H1 (cell line): ENCODE measurements around the gene RAB32. TPM values are rescaled to one million over a fixed set of nuclear protein-coding genes. Genes with fewer than 3 reads are reported as not detected.

Experiments used
- CTCF ChIA-PET: fragments of 300-600 bp; sonication (Branson Sonifier 250); formaldehyde crosslinking; loops from one replicate; lab custom pipeline; 2021; ENCODE audit not compliant: partially characterized antibody; lab: Charles Lee
- POLR2A ChIA-PET: fragments of 300-600 bp; sonication (Branson Sonifier 250); formaldehyde crosslinking; loops from one replicate; lab custom pipeline; 2021; ENCODE audit warnings: inconsistent platforms; ENCODE audit not compliant: partially characterized antibody; lab: Charles Lee
- DNase-seq, 2 experiments: peaks; one replicate each; pipeline versions ENCODE4 v3.0.0 to v3.0.0-alpha.2; 2010 to 2022; ENCODE audit warnings: low spot score in 2 of 2, low read depth in 1 of 2, mixed read lengths in 1 of 2
- FAIRE-seq: peaks from 2 replicates; lab custom pipeline; 2011; peaks lifted over from hg19 to GRCh38; lab: Jason Lieb, UNC
- H2AFZ ChIP-seq: 2 replicates; pipeline ENCODE4 v1.8.1; 2012; ENCODE audit warnings: low read length, inconsistent platforms
- H2AK5ac ChIP-seq: 2 replicates; pipeline ENCODE4 v1.6.1; 2013; ENCODE audit warnings: low read depth, low read length
- H2BK120ac ChIP-seq: replicated peaks from 2 replicates; pipeline ENCODE3; 2013; ENCODE audit warnings: low read depth, low read length, inconsistent platforms
- H2BK12ac ChIP-seq: 2 replicates; pipeline ENCODE4 v1.6.1; 2013; ENCODE audit warnings: low read depth, low read length
- H2BK15ac ChIP-seq: 2 replicates; pipeline ENCODE4 v1.6.1; 2013; ENCODE audit warnings: low read length
- H2BK20ac ChIP-seq: 2 replicates; pipeline ENCODE4 v1.6.1; 2013; ENCODE audit warnings: low read length
- H2BK5ac ChIP-seq: 2 replicates; pipeline ENCODE4 v1.6.1; 2013; ENCODE audit warnings: low read depth, low read length
- H3K14ac ChIP-seq: 2 replicates; pipeline ENCODE4 v1.6.1; 2013; ENCODE audit warnings: inconsistent platforms; ENCODE audit not compliant: insufficient read length
- H3K18ac ChIP-seq: 2 replicates; pipeline ENCODE4 v1.6.1; 2013; ENCODE audit warnings: low read length; ENCODE audit errors: extremely low read depth
- H3K23ac ChIP-seq: 2 replicates; pipeline ENCODE4 v1.6.1; 2013; ENCODE audit warnings: inconsistent platforms; ENCODE audit not compliant: insufficient read length
- H3K23me2 ChIP-seq: 2 replicates; pipeline ENCODE4 v1.6.1; 2013; ENCODE audit warnings: low read depth, low read length
- H3K27ac ChIP-seq: 2 replicates; pipeline ENCODE4 v1.6.1; 2011; ENCODE audit warnings: low read depth, low read length, inconsistent platforms
- H3K27me3 ChIP-seq, 4 experiments: replicated peaks in 1 of 4; 1 replicate in 1 of 4; 2 replicates in 3 of 4; pipeline versions ENCODE4 v1.6.1 to v1.8.1; 2011 to 2013; ENCODE audit warnings: low read length in 3 of 4, mild to moderate bottlenecking in 3 of 4, inconsistent platforms in 2 of 4, mixed read lengths in 2 of 4, moderate library complexity in 1 of 4; ENCODE audit not compliant: control insufficient read depth in 3 of 4, insufficient read depth in 3 of 4; ENCODE audit errors: extremely low read depth in 1 of 4
- H3K36me3 ChIP-seq, 4 experiments: 2 replicates each; pipeline versions ENCODE4 v1.6.1 to v1.8.1; 2011 to 2013; ENCODE audit warnings: mild to moderate bottlenecking in 4 of 4, low read length in 3 of 4, moderate library complexity in 2 of 4, control low read depth in 1 of 4, inconsistent platforms in 1 of 4; ENCODE audit not compliant: insufficient read depth in 4 of 4, control insufficient read depth in 2 of 4
- H3K4ac ChIP-seq: replicated peaks from 2 replicates; pipeline ENCODE3; 2013; ENCODE audit warnings: low read length, low read depth, mixed read lengths, inconsistent platforms; ENCODE audit not compliant: insufficient read length
- H3K4me1 ChIP-seq, 4 experiments: replicated peaks in 1 of 4; 1 replicate in 1 of 4; 2 replicates in 3 of 4; pipeline versions ENCODE4 v1.6.1 to v1.8.1; 2011 to 2013; ENCODE audit warnings: low read length in 3 of 4, inconsistent platforms in 2 of 4, mixed read lengths in 1 of 4; ENCODE audit not compliant: insufficient read depth in 4 of 4, control insufficient read depth in 3 of 4
- H3K4me2 ChIP-seq, 2 experiments: 2 replicates each; pipeline versions ENCODE4 v1.6.1 to v1.8.1; 2011 to 2013; ENCODE audit warnings: low read depth in 2 of 2, low read length in 2 of 2, control low read depth in 1 of 2, inconsistent platforms in 1 of 2, mild to moderate bottlenecking in 1 of 2; ENCODE audit not compliant: insufficient read depth in 1 of 2
- H3K4me3 ChIP-seq, 4 experiments: fragments of 200-600, 300-600 bp in 1 of 4; sonication (generic), shearing (Covaris generic), sonication (Bioruptor Twin) in 1 of 4; 2 replicates each; pipeline versions ENCODE4 v1.5.1 to v1.8.1; 2011 to 2016; ENCODE audit warnings: low read length in 4 of 4, low read depth in 3 of 4, control low read depth in 2 of 4, inconsistent platforms in 2 of 4, mild to moderate bottlenecking in 2 of 4, mixed read lengths in 1 of 4, moderate library complexity in 1 of 4; ENCODE audit not compliant: insufficient read depth in 2 of 4; ENCODE audit errors: extremely low read depth in 1 of 4
- H3K56ac ChIP-seq: replicated peaks from 2 replicates; pipeline ENCODE3; 2013; ENCODE audit warnings: low read depth, mild to moderate bottlenecking, mixed read lengths, low read length, inconsistent platforms; ENCODE audit not compliant: insufficient read length
- H3K79me1 ChIP-seq: 2 replicates; pipeline ENCODE4 v1.6.1; 2013; ENCODE audit warnings: low read depth, low read length, control low read depth
- H3K79me2 ChIP-seq, 2 experiments: 2 replicates each; pipeline versions ENCODE4 v1.6.1 to v1.8.1; 2012 to 2013; ENCODE audit warnings: low read length in 2 of 2, mild to moderate bottlenecking in 2 of 2, inconsistent platforms in 1 of 2; ENCODE audit not compliant: insufficient read depth in 2 of 2, control insufficient read depth in 1 of 2
- H3K9ac ChIP-seq, 4 experiments: replicated peaks in 1 of 4; 1 replicate in 1 of 4; 2 replicates in 3 of 4; pipeline versions ENCODE4 v1.6.1 to v1.8.1; 2011 to 2013; ENCODE audit warnings: low read depth in 3 of 4, low read length in 3 of 4, control low read depth in 2 of 4, mild to moderate bottlenecking in 2 of 4, moderate library complexity in 2 of 4, inconsistent platforms in 1 of 4; ENCODE audit errors: extremely low read depth in 1 of 4
- H3K9me3 ChIP-seq, 2 experiments: 2 replicates each; pipeline versions ENCODE4 v1.6.1 to v1.8.1; 2012 to 2013; ENCODE audit warnings: mild to moderate bottlenecking in 2 of 2, moderate library complexity in 2 of 2, control low read depth in 1 of 2, inconsistent platforms in 1 of 2, low read depth in 1 of 2, low read length in 1 of 2, mixed read lengths in 1 of 2; ENCODE audit not compliant: insufficient read depth in 2 of 2
- H4K20me1 ChIP-seq, 2 experiments: replicated peaks in 1 of 2; 2 replicates each; pipeline versions ENCODE3 to v1.8.1; 2011 to 2013; ENCODE audit warnings: inconsistent platforms in 2 of 2, low read length in 2 of 2, mild to moderate bottlenecking in 1 of 2; ENCODE audit not compliant: insufficient read depth in 2 of 2, control insufficient read depth in 1 of 2
- H4K5ac ChIP-seq: 2 replicates; pipeline ENCODE4 v1.6.1; 2013; ENCODE audit warnings: low read length, low read depth, mixed read lengths, inconsistent platforms; ENCODE audit not compliant: insufficient read length
- H4K8ac ChIP-seq: 2 replicates; pipeline ENCODE4 v1.8.0; 2013; ENCODE audit warnings: mild to moderate bottlenecking, moderate library complexity, low read length, inconsistent platforms; ENCODE audit not compliant: insufficient read depth; ENCODE audit errors: extremely low read depth
- H4K91ac ChIP-seq: replicated peaks from 2 replicates; pipeline ENCODE3; 2013; ENCODE audit warnings: low read length, mixed read lengths, inconsistent platforms; ENCODE audit not compliant: insufficient read length
- ASH2L ChIP-seq: fragments of 200-600, 300-600 bp; sonication (generic); IDR thresholded peaks from one replicate; pipeline ENCODE4 v1.7.1; 2017; ENCODE audit warnings: low read length
- ATF2 ChIP-seq: IDR thresholded peaks from 2 replicates; pipeline ENCODE4 v1.6.1; 2012; ENCODE audit warnings: low read length, inconsistent platforms
- CHD1 ChIP-seq: IDR thresholded peaks from 2 replicates; pipeline ENCODE4 v1.6.1; 2012; ENCODE audit warnings: low read depth, low read length, improper control_type of control experiment
- HDAC2 ChIP-seq, 2 experiments: fragments of 300-600 bp in 1 of 2; sonication (generic) in 1 of 2; IDR thresholded peaks; 2 replicates each; pipeline ENCODE4 v1.6.1; 2011 to 2012; ENCODE audit warnings: low read depth in 2 of 2, low read length in 2 of 2, mild to moderate bottlenecking in 2 of 2, moderate library complexity in 2 of 2, borderline replicate concordance in 1 of 2, inconsistent platforms in 1 of 2
- KDM4A ChIP-seq: IDR thresholded peaks from one replicate; pipeline ENCODE4 v1.7.1; 2012; ENCODE audit warnings: low read depth, mild to moderate bottlenecking, moderate library complexity, low read length, inconsistent platforms; ENCODE audit not compliant: severe bottlenecking
- POLR2A ChIP-seq, 2 experiments: IDR thresholded peaks; 1 replicate in 1 of 2; 2 replicates in 1 of 2; pipeline ENCODE4 v1.6.1; 2011; ENCODE audit warnings: low read depth in 2 of 2, low read length in 2 of 2, mild to moderate bottlenecking in 2 of 2; ENCODE audit errors: control extremely low read depth in 1 of 2
- RAD21 ChIP-seq, 2 experiments: IDR thresholded peaks in 1 of 2; conservative IDR thresholded peaks in 1 of 2; 2 replicates each; pipeline ENCODE4 v1.6.1; 2011; ENCODE audit warnings: low read depth in 2 of 2, low read length in 2 of 2, improper control_type of control experiment in 1 of 2, inconsistent platforms in 1 of 2, mild to moderate bottlenecking in 1 of 2, moderate library complexity in 1 of 2
- RBBP5 ChIP-seq: IDR thresholded peaks from 2 replicates; pipeline ENCODE4 v1.7.1; 2012; ENCODE audit warnings: low read depth, mild to moderate bottlenecking, inconsistent platforms, low read length, moderate library complexity, borderline replicate concordance
- SAP30 ChIP-seq: fragments of 300-600 bp; sonication (generic); IDR thresholded peaks from 2 replicates; pipeline ENCODE4 v1.7.1; 2012; ENCODE audit warnings: low read length, moderate library complexity, mild to moderate bottlenecking, inconsistent platforms; ENCODE audit not compliant: insufficient read depth, insufficient replicate concordance
- SP2 ChIP-seq: IDR thresholded peaks from 2 replicates; pipeline ENCODE4 v1.6.1; 2012; ENCODE audit warnings: mild to moderate bottlenecking, low read length, inconsistent platforms
- SP4 ChIP-seq: IDR thresholded peaks from 2 replicates; pipeline ENCODE4 v1.6.1; 2012; ENCODE audit warnings: low read length, inconsistent platforms
- WGBS, 2 experiments: shearing (Covaris generic) in 1 of 2; methylation state at CpG; one replicate each; pipeline versions ENCODE4 v1.1.6 to v1.1.7; 2013 to 2015; ENCODE audit warnings: low lambda C conversion rate in 2 of 2, mixed read lengths in 2 of 2, inconsistent platforms in 1 of 2, low coverage in 1 of 2, missing lambda C conversion rate in 1 of 2; ENCODE audit not compliant: insufficient replicate concordance in 2 of 2, insufficient coverage in 1 of 2, insufficient read length in 1 of 2; ENCODE audit errors: extremely low coverage in 1 of 2, missing lambda C conversion rate in 1 of 2; 5-methylcytosine and 5-hydroxymethylcytosine counted together
- polyA plus RNA-seq, 7 experiments: library from polyadenylated mRNA; depleted of rRNA in 3 of 7; stranded (reverse) in 5 of 7; unstranded in 2 of 7; fragments of >200 nt in 5 of 7; fragments of 200-250 nt in 2 of 7; gene quantifications; 1 replicate in 5 of 7; 2 replicates in 1 of 7; 4 replicates in 1 of 7; pipeline versions ENCODE4 v1.2.1 to v1.2.3, GENCODE V29; 2011 to 2013; ENCODE audit warnings: missing spikeins in 2 of 7, mixed read lengths in 2 of 7
- total RNA-seq: library from RNA; stranded (reverse); fragmentation: NEBNext Ultra II Directional; extraction: Animal tissue kit (Norgen Biotek cat#: 25700); gene quantifications from 2 replicates; pipeline ENCODE4 v1.2.1, GENCODE V29; 2021
- TF ChIP-seq, protein P1 (sequence below): IDR thresholded peaks from 2 replicates; pipeline ENCODE4 v1.6.1; 2011; ENCODE audit warnings: low read depth, mild to moderate bottlenecking, low read length; ENCODE audit not compliant: insufficient read depth

Gene RAB32
- total and polyA plus RNA-seq, 2 of the 8 experiments (the other 6 are each of a cell fraction or from before 2014, with no cell fraction given): 3.9 to 6.3 TPM

DNA sequence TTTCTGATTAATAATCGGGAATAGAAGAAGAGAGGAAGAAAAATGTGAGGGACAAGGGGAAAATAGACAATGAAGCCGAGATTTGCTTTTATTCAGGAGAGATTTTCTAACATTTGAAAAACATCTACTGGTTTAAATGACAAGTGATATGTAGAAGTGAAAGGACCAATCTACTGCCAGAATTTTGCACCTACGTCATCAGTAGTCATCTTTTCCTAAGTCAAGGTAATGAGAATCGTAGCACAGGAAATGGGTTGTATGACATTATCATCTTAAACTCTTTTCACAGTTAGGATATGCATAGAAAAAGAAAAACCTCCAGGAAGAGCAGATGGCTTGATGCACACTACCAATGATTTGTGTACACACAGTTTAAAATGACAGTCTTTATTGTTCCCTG, 45.3 kb upstream of the RAB32 start:
- H3K79me1 ChIP-seq: no peaks in the 10 kb centered on the region

More for the DNA sequence above, 45.3 kb upstream of the RAB32 start:
- Histone ChIP-seq H3K4me2 (no peak overlapping the region), H3K4ac (no peak overlapping the region)
- POLR2A ChIA-PET: no interaction called here
- TF ChIP-seq RBBP5 (no peak), HDAC2 (IDR thresholded peaks at IDR 0.05; ENCODE audit: borderline replicate concordance in 1 of 2, low read depth in 2 of 2, low read length in 2 of 2) (no peak), KDM4A (no peak), SP4 (no peak), ATF2 (no peak), RAD21 (IDR thresholded peaks at IDR 0.05 in 1 of 2, conservative IDR thresholded peaks at IDR 0.05 in 1 of 2; ENCODE audit: low read depth in 2 of 2, low read length in 2 of 2) (no peak), ASH2L (no peak), SP2 (no peak), CHD1 (no peak), POLR2A (IDR thresholded peaks at IDR 0.05; ENCODE audit: control extremely low read depth in 1 of 2, low read depth in 2 of 2, low read length in 2 of 2) (no peak), SAP30 (no peak)
- TF ChIP-seq, protein P1, sequence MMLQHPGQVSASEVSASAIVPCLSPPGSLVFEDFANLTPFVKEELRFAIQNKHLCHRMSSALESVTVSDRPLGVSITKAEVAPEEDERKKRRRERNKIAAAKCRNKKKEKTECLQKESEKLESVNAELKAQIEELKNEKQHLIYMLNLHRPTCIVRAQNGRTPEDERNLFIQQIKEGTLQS: no peak
- TF ChIP-seq, all 59 proteins: peak for 0
- no peaks in the 10 kb centered on the region; the same call in 1 of the 2 replicates for H3K23me2 ChIP-seq
- no peak overlapping the region for H4K91ac ChIP-seq
- H2BK5ac ChIP-seq: no peak overlapping the region
- FAIRE-seq: no peak
- no peak overlapping the region for H3K9ac ChIP-seq
- H2BK120ac ChIP-seq: no peak overlapping the region
- no peak for DNase-seq
- H3K4me1 ChIP-seq: no peaks in the 10 kb centered on the region
- H3K36me3 ChIP-seq: no peaks in the 10 kb centered on the region
- H2BK20ac ChIP-seq: no peak overlapping the region
- H3K27ac ChIP-seq: no peak overlapping the region
- H4K20me1 ChIP-seq: no peaks in the 10 kb centered on the region
- no peak overlapping the region for H2AK5ac ChIP-seq
- no peak overlapping the region for H3K23ac ChIP-seq
- H3K79me2 ChIP-seq: no peaks in the 10 kb centered on the region
- no peaks in the 10 kb centered on the region for H3K9me3 ChIP-seq
- H2BK12ac ChIP-seq: no peak overlapping the region
- H3K56ac ChIP-seq: no peak overlapping the region
- CTCF ChIA-PET: no interaction called here
- no peak overlapping the region for H4K8ac ChIP-seq
- 99% methylated on average over 4 of the region's 4 CpGs; no CpG with 5 or more reads in 1 of the 2 experiments for WGBS, 2 experiments
- no peak overlapping the region for H2BK15ac ChIP-seq
- H3K27me3 ChIP-seq: no peaks in the 10 kb centered on the region
- no peak overlapping the region for H4K5ac ChIP-seq
- H2AFZ ChIP-seq: no peak overlapping the region
- no peak overlapping the region for H3K4me3 ChIP-seq
- H3K14ac ChIP-seq: no peak overlapping the region
- H3K18ac ChIP-seq: no peak overlapping the region
